GM20000 (cell line): ENCODE measurements around the gene AKAP6.
"Not testable (repeated sequence)": the region's sequence is repeated elsewhere in the genome, so short reads cannot be mapped to it uniquely, and the experiment has no call there.

ENCODE experiments used
- DNase-seq: peaks from one replicate; pipeline ENCODE4 v3.0.0; 2012; ENCODE audit warnings: low spot score
- TF ChIP-seq, protein P1 (sequence below): IDR thresholded peaks from 2 replicates; pipeline ENCODE4 v1.5.1; 2012; ENCODE audit warnings: mild to moderate bottlenecking, control low read depth; ENCODE audit errors: extremely low read depth, missing control alignments

AKAP6 gene

DNA sequence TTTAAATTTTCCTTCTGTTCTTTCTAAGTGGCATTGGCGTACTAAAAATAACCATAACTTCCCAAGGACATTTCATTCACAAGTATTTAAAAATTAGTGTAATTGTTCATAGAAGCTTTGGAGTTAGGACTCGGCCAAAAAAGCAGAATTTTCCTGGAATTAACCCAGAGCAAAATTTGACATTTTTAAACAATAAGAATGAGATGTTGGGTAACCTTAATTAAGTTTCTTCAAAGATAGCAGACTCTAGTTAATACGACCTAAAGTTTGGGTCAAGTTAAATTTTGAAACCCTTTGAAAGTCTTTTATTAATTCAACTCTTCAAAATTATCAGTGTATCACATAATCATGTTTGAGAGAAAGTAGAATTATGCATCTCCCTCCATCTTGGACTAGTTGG, 118.3 kb downstream of the AKAP6 start:
- TF ChIP-seq, protein P1, sequence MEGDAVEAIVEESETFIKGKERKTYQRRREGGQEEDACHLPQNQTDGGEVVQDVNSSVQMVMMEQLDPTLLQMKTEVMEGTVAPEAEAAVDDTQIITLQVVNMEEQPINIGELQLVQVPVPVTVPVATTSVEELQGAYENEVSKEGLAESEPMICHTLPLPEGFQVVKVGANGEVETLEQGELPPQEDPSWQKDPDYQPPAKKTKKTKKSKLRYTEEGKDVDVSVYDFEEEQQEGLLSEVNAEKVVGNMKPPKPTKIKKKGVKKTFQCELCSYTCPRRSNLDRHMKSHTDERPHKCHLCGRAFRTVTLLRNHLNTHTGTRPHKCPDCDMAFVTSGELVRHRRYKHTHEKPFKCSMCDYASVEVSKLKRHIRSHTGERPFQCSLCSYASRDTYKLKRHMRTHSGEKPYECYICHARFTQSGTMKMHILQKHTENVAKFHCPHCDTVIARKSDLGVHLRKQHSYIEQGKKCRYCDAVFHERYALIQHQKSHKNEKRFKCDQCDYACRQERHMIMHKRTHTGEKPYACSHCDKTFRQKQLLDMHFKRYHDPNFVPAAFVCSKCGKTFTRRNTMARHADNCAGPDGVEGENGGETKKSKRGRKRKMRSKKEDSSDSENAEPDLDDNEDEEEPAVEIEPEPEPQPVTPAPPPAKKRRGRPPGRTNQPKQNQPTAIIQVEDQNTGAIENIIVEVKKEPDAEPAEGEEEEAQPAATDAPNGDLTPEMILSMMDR: no peak
- DNase-seq: no peak

DNA sequence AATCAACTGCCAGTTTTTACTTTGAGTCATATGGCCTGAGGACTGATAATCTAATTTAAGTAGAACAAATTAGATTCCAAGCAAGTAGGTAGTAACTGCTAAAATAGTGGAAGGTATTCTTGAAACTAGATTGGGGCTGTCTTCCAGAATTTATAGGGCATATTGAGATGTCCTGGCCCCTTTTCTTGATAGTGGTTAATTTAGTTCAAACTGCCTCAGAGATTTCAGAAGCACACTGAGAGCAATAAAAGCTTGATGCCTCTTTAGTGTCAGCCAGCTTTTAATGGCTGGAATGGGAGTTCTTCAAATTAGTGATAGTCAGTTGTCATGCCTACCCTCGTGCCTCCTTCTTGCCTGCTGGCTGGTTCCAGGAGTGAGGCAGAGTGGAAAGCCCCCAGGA, 120.5 kb downstream of the AKAP6 start:
- TF ChIP-seq, protein P1: no peak

DNA sequence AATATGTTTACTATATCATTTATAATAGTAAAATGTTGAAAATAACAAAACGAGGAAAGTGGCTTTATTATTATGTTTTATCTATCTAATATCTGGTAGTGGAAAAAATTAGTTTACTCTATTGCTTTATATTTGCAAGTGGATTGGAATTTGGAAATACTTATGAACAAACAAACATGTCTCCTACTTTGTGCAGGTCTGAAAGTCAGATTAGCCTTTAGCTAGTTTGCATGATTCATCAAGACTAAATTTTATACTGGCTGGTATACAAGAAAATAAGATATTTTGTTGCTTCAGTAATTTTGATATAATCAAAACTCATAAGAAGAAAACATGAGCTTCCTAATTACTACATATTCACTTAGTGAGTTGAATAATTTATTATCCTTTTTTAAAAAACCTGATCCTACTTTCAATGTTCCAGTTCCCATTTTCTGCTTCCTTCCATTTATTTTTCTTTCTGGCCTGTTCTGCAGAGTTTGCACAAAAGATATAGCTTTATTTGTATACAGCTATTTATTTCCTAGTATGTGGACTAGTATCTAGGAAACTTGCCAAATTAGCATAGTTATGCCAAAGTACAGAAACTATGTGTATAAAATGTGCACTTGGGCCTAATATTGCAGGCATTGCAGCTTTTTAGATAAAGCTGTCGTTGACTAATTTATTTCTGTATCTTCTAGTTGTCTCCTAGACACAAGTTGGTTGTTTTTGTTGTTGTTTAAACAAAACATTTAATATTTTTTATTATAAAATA, 122.0 kb downstream of the AKAP6 start:
- TF ChIP-seq, protein P1: no peak

More for the DNA sequence above, 120.5 kb downstream of the AKAP6 start:
- no peak for DNase-seq

DNA sequence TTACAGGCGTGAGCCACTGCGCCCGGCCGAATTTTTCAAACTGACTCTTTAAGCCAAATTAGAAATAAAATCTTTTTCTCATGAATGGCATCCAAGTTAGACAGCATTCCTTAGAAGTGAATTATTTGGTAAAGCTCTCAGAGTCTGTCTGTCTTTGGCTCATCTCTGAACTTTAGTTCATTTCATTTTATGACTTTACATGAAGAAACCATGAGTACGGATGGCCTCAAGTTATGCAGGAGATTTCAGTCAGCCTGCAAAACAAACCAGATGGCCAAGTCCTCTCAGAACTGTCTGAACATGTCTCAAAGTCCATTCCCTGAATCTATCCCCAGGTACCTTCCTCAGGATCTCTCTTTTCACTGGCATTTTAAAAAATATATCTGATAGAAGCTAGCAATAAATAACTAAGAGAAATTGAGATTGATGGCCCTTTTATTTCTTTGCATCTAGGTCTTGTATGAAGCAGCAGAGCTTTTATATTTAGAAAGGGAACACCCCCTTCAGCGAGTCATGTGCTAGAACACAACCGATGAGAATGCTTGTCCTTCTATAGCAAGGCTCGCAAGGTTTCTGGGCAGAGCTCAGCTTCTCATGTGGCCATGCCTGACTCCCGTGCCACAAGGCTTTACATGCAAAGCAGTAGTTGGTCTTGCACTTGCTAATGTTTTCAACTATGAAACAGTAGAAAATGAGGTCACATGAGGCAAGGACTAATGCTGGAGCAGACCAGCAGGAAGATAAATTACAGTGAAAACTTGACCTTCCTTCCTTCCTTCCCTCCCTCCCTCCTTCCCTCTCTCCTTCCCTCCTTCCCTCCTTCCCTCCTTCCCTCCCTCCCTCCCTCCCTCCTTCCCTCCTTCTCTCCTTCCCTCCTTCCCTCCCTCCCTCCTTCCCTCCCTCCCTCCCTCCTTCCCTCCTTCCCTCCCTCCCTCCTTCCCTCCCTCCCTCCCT, 125.0 kb downstream of the AKAP6 start:
- TF ChIP-seq, protein P1: no peak
- DNase-seq: no peak

More for the DNA sequence above, 122.0 kb downstream of the AKAP6 start:
- no peak for DNase-seq

DNA sequence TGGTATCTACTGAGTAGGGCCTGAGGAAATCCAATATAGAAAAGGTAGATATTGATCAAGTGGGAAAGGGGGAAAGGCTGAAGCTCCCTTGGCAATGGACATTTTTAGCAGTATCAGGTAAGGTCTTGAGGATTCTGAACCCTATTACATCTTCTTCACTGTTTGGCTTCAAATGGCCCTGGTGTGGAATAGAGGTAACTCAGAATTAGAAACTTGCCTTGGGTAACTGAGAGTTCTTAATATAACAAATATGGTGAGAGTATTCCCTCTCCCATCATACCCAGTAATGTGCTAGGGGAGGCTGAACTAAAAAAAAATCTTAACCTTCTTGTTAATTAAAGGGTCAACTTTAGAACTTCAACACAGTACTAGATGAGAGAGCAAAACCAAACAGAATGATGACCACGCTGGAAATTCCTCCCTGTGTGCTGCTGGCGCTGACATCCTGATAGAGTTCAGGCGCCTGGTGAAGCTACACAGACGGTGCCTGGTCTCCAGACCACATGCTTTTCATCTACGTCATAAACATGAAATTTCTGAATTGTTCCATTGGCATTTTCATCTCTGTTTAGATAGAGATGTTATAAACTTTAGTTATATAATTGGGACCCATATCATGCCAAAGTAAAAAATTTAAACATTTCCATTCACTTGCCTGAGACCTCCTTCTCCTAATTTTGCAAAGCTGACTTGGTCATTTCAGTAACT, 128.3 kb downstream of the AKAP6 start:
- DNase-seq: no peak
- TF ChIP-seq, protein P1: no peak

DNA sequence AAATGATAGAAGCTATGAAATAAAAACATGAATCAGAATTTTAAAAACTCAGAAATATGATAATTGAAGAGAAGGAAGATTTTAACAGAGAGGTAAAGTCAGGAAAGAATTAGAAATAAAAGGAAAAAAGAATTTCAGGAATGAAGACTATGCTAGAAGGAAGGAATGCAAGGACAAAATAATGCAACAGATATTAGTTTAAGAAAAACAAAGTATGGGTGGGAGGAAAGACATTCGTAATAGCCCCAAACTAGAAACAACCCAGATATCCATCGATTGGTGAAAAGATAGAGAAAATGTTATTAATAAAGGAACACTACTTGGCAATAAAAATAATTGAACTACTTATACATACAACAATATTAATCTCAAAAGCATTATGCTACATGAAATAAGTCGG, 129.6 kb downstream of the AKAP6 start:
- TF ChIP-seq, protein P1: no peak
- DNase-seq: no peak

DNA sequence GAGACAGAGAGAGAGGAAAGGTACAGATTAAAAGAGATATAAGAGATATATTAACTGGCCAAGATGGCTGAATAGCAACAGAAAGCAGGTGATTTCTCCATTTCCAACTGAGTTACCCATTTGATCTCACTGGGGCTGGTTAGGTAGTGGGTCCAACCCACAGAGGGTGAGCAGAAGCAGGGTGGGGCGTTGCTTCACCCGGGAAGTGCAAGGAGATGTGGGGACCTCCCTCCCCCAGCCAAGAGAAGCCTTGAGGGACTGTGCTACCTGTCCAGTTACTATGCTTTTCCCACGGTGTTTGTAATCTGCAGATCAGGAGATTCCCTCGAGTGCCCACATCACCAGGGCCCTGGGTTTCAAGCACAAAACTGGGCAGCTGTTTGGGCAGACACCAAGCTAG, 131.2 kb downstream of the AKAP6 start:
- TF ChIP-seq, protein P1: no peak
- no peak for DNase-seq

DNA sequence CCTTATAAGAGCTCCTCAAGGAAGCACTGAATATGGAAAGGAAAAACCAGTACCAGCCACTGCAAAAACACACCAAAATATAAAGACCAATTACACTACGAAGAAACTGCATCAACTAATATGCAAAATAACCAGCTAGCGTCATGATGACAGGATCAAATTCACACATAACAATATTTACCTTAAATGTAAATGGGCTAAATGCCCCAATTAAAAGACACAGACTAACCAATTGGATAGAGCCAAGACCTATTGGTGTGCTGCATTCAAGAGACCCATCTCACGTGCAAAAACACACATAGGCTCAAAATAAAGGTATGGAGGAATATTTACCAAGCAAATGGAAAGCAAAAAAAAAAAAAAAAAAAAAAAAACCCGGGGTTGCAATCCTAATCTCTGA, 133.5 kb downstream of the AKAP6 start:
- not testable (repeated sequence) for DNase-seq
